H9 (cell line): ENCODE results near the gene MMP11. TPM values are rescaled to one million over a fixed set of nuclear protein-coding genes. Genes with fewer than 3 reads are reported as not detected.

Experiments used
- DNase-seq: peaks from one replicate; pipeline ENCODE4 v3.0.0-alpha.2; 2017
- H2AFZ ChIP-seq: one replicate; pipeline ENCODE4 v1.6.1; 2013; ENCODE audit warnings: mild to moderate bottlenecking, low read length, control low read depth, moderate library complexity
- H2AK5ac ChIP-seq: 2 replicates; pipeline ENCODE4 v1.6.1; 2013; ENCODE audit warnings: low read length, control low read depth, mixed read lengths; ENCODE audit not compliant: insufficient read length
- H2BK120ac ChIP-seq: one replicate; pipeline ENCODE4 v1.6.1; 2013; ENCODE audit warnings: low read depth, mild to moderate bottlenecking, low read length, control low read depth, inconsistent platforms; ENCODE audit not compliant: poor library complexity, severe bottlenecking
- H2BK12ac ChIP-seq: 2 replicates; pipeline ENCODE4 v1.6.1; 2013; ENCODE audit warnings: low read length, control low read depth, mixed read lengths, low read depth; ENCODE audit not compliant: insufficient read length
- H2BK15ac ChIP-seq: 2 replicates; pipeline ENCODE4 v1.6.1; 2013; ENCODE audit warnings: low read depth, low read length, control low read depth
- H2BK20ac ChIP-seq: one replicate; pipeline ENCODE4 v1.6.1; 2013; ENCODE audit warnings: low read depth, mild to moderate bottlenecking, low read length, control low read depth, inconsistent platforms; ENCODE audit not compliant: poor library complexity, severe bottlenecking
- H2BK5ac ChIP-seq: 2 replicates; pipeline ENCODE4 v1.6.1; 2013; ENCODE audit warnings: low read length, control low read depth, mixed read lengths; ENCODE audit not compliant: insufficient read length
- H3K14ac ChIP-seq: 2 replicates; pipeline ENCODE4 v1.6.1; 2013; ENCODE audit warnings: low read length, control low read depth; ENCODE audit not compliant: insufficient read depth
- H3K18ac ChIP-seq: 2 replicates; pipeline ENCODE4 v1.6.1; 2013; ENCODE audit warnings: low read depth, mild to moderate bottlenecking, mixed read lengths, low read length, control low read depth; ENCODE audit not compliant: insufficient read length
- H3K23ac ChIP-seq: 2 replicates; pipeline ENCODE4 v1.6.1; 2013; ENCODE audit warnings: low read length, control low read depth, mixed read lengths, low read depth; ENCODE audit not compliant: insufficient read length
- H3K23me2 ChIP-seq: 2 replicates; pipeline ENCODE4 v1.6.1; 2013; ENCODE audit warnings: low read depth, mild to moderate bottlenecking, mixed read lengths, low read length, control low read depth; ENCODE audit not compliant: insufficient read length, poor library complexity, severe bottlenecking
- H3K27ac ChIP-seq: 2 replicates; pipeline ENCODE4 v1.5.1; 2013; ENCODE audit warnings: low read length, control low read depth, mixed read lengths, low read depth; ENCODE audit not compliant: insufficient read length
- H3K27me3 ChIP-seq: 2 replicates; pipeline ENCODE4 v1.6.1; 2013; ENCODE audit warnings: low read length, control low read depth, inconsistent platforms; ENCODE audit not compliant: insufficient read depth
- H3K4ac ChIP-seq: 2 replicates; pipeline ENCODE4 v1.6.1; 2013; ENCODE audit warnings: low read depth, mild to moderate bottlenecking, control low read depth, inconsistent platforms, low read length, moderate library complexity
- H3K4me1 ChIP-seq: 2 replicates; pipeline ENCODE4 v1.6.1; 2013; ENCODE audit warnings: low read length, control low read depth, inconsistent platforms; ENCODE audit not compliant: insufficient read depth
- H3K4me2 ChIP-seq: 2 replicates; pipeline ENCODE4 v1.6.1; 2013; ENCODE audit warnings: low read length, control low read depth, mixed read lengths; ENCODE audit not compliant: insufficient read length, insufficient read depth
- H3K56ac ChIP-seq: 2 replicates; pipeline ENCODE4 v1.6.1; 2013; ENCODE audit warnings: low read depth, mild to moderate bottlenecking, mixed read lengths, low read length, control low read depth; ENCODE audit not compliant: insufficient read length
- H3K79me1 ChIP-seq: 2 replicates; pipeline ENCODE4 v1.6.1; 2013; ENCODE audit warnings: low read depth, mild to moderate bottlenecking, moderate library complexity, low read length, control low read depth, inconsistent platforms; ENCODE audit not compliant: insufficient read depth, poor library complexity, severe bottlenecking
- H3K79me2 ChIP-seq: 2 replicates; pipeline ENCODE4 v1.6.1; 2013; ENCODE audit warnings: low read length, control low read depth, inconsistent platforms; ENCODE audit not compliant: insufficient read depth
- H3K9ac ChIP-seq: 2 replicates; pipeline ENCODE4 v1.6.1; 2013; ENCODE audit warnings: low read length, control low read depth, mixed read lengths; ENCODE audit not compliant: insufficient read length; ENCODE audit errors: extremely low read depth
- H3K9me3 ChIP-seq: one replicate; pipeline ENCODE4 v1.6.1; 2013; ENCODE audit warnings: low read depth, low read length, inconsistent platforms; ENCODE audit not compliant: control insufficient read depth
- H3T11ph ChIP-seq: one replicate; pipeline ENCODE4 v1.6.1; 2013; ENCODE audit warnings: mild to moderate bottlenecking, low read length, control low read depth, inconsistent platforms
- H4K20me1 ChIP-seq: one replicate; pipeline ENCODE4 v1.6.1; 2013; ENCODE audit not compliant: control insufficient read depth, insufficient read length, insufficient read depth
- H4K5ac ChIP-seq: 2 replicates; pipeline ENCODE4 v1.6.1; 2013; ENCODE audit warnings: low read depth, mild to moderate bottlenecking, mixed read lengths, low read length, control low read depth; ENCODE audit not compliant: insufficient read length
- H4K8ac ChIP-seq: replicated peaks from 2 replicates; pipeline ENCODE4 v1.6.1; 2013; ENCODE audit warnings: low read length, control low read depth, mixed read lengths, low read depth; ENCODE audit not compliant: insufficient read length
- H4K91ac ChIP-seq: 2 replicates; pipeline ENCODE4 v1.6.1; 2013; ENCODE audit warnings: low read depth, mild to moderate bottlenecking, moderate library complexity, mixed read lengths, low read length, control low read depth; ENCODE audit not compliant: insufficient read length
- H3K27ac Mint-ChIP-seq, 3 experiments: 2 replicates in 2 of 3; 3 replicates in 1 of 3; pipeline ENCODE4 v1.8.0; 2020 to 2021; ENCODE audit warnings: mixed read lengths in 3 of 3, mild to moderate bottlenecking in 1 of 3, moderate library complexity in 1 of 3
- H3K27me3 Mint-ChIP-seq: 2 replicates; pipeline ENCODE4 v1.8.0; 2021; ENCODE audit warnings: low read depth, mild to moderate bottlenecking, moderate library complexity, mixed read lengths
- H3K36me3 Mint-ChIP-seq, 3 experiments: 2 replicates in 2 of 3; 3 replicates in 1 of 3; pipeline ENCODE4 v1.8.0; 2020 to 2021; ENCODE audit warnings: low read depth in 3 of 3, mixed read lengths in 3 of 3; ENCODE audit not compliant: insufficient read depth in 1 of 3
- H3K4me1 Mint-ChIP-seq, 2 experiments: 2 replicates each; pipeline ENCODE4 v1.8.0; 2020; ENCODE audit warnings: mixed read lengths in 2 of 2
- H3K4me3 Mint-ChIP-seq, 2 experiments: 2 replicates in 1 of 2; 3 replicates in 1 of 2; pipeline ENCODE4 v1.8.0; 2020 to 2021; ENCODE audit warnings: mild to moderate bottlenecking in 2 of 2, mixed read lengths in 2 of 2, moderate library complexity in 1 of 2
- H3K9me3 Mint-ChIP-seq, 2 experiments: 2 replicates in 1 of 2; 3 replicates in 1 of 2; pipeline ENCODE4 v1.8.0; 2020; ENCODE audit warnings: mild to moderate bottlenecking in 2 of 2, mixed read lengths in 2 of 2, moderate library complexity in 1 of 2
- WGBS: extraction: QIAGEN DNeasy Blood & Tissue Kit; methylation state at CpG from one replicate; pipeline ENCODE4 v1.1.7; 2013; ENCODE audit warnings: missing lambda C conversion rate, low lambda C conversion rate, mixed read lengths; ENCODE audit not compliant: insufficient read length; ENCODE audit errors: extremely low coverage; 5-methylcytosine and 5-hydroxymethylcytosine counted together
- total RNA-seq: library from RNA; stranded (reverse); gene quantifications from 2 replicates; pipeline ENCODE4 v1.2.1, GENCODE V29; 2021
- TF ChIP-seq, protein P1 (sequence below): fragments of 200-600 bp; sonication (generic); conservative IDR thresholded peaks from 3 replicates; pipeline ENCODE4 v1.8.0; 2021; ENCODE audit warnings: antibody characterized with exemption, mild to moderate bottlenecking

MMP11 gene
- total RNA-seq, 1 experiment from 2014 or later = 5.3 TPM

DNA sequence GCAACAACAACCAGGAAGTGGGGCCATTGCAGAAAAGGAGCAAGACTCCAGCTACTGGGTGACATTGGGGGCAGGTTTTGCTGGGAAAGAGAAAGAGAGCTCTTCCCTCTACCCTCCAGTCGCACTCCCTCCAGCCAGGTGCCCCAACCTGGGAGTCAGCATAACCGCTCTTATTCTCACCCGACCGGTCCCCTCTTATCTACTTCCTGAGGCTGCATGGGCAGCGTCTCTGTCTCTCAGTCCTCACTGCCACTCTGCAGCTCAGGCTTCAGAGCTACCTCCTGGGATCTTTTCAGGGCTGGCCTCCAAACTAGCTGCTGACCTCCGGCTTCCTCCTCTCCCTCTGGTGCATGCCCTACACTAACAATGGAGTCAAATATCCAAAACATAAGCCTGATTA is 26.9 kb upstream of the MMP11 start:
- no peaks in the 10 kb centered on the region for H4K20me1 ChIP-seq
- no peak overlapping the region for H2BK15ac ChIP-seq
- no peak overlapping the region for H2AK5ac ChIP-seq
- no peak overlapping the region for H4K5ac ChIP-seq
- H2BK20ac ChIP-seq = no peak overlapping the region
- no peak overlapping the region for H3K4ac ChIP-seq
- no peak for DNase-seq
- no peak overlapping the region for H2BK12ac ChIP-seq
- H3K4me1 Mint-ChIP-seq = peaks cover 11% of the 10 kb centered on the region in 2 experiments
- no peak overlapping the region for H3K27ac ChIP-seq
- no peak overlapping the region for H4K91ac ChIP-seq
- no peak overlapping the region for H3K9ac ChIP-seq
- no peaks in the 10 kb centered on the region; a peak in 1 of 5 replicates for H3K9me3 Mint-ChIP-seq
- H3K9me3 ChIP-seq = no peaks in the 10 kb centered on the region
- H3K23me2 ChIP-seq = peaks cover 2% of the 10 kb centered on the region
- no CpG with 5 or more reads among the region's 6 CpGs for WGBS
- no peak overlapping the region for H3K4me3 Mint-ChIP-seq
- H3K36me3 Mint-ChIP-seq = peaks cover 16 to 25% (median 18%) of the 10 kb centered on the region in 3 experiments
- no peak overlapping the region for H4K8ac ChIP-seq
- H3K14ac ChIP-seq = no peak overlapping the region
- H2AFZ ChIP-seq = no peak overlapping the region
- no peaks in the 10 kb centered on the region for H3K79me2 ChIP-seq
- H3K18ac ChIP-seq = no peak overlapping the region
- H3K23ac ChIP-seq = no peak overlapping the region
- TF ChIP-seq, protein P1, sequence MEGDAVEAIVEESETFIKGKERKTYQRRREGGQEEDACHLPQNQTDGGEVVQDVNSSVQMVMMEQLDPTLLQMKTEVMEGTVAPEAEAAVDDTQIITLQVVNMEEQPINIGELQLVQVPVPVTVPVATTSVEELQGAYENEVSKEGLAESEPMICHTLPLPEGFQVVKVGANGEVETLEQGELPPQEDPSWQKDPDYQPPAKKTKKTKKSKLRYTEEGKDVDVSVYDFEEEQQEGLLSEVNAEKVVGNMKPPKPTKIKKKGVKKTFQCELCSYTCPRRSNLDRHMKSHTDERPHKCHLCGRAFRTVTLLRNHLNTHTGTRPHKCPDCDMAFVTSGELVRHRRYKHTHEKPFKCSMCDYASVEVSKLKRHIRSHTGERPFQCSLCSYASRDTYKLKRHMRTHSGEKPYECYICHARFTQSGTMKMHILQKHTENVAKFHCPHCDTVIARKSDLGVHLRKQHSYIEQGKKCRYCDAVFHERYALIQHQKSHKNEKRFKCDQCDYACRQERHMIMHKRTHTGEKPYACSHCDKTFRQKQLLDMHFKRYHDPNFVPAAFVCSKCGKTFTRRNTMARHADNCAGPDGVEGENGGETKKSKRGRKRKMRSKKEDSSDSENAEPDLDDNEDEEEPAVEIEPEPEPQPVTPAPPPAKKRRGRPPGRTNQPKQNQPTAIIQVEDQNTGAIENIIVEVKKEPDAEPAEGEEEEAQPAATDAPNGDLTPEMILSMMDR = no peak
- no peak overlapping the region for H3T11ph ChIP-seq
- no peak overlapping the region for H3K27ac Mint-ChIP-seq
- no peak overlapping the region for H2BK120ac ChIP-seq
- no peaks in the 10 kb centered on the region for H3K27me3 Mint-ChIP-seq
- no peak overlapping the region for H3K4me2 ChIP-seq
- no peaks in the 10 kb centered on the region for H3K79me1 ChIP-seq
- no peaks in the 10 kb centered on the region; the same call in none of the 2 replicates for H3K4me1 ChIP-seq
- H3K56ac ChIP-seq = no peak overlapping the region
- no peaks in the 10 kb centered on the region for H3K27me3 ChIP-seq
- H2BK5ac ChIP-seq = no peak overlapping the region
